HepG2 (cell line): ENCODE results near the gene ARHGDIA. TPM values are rescaled to one million over a fixed set of nuclear protein-coding genes. Genes with fewer than 3 reads are reported as not detected.
A peak's percentile ranks its signal among the peaks of the same experiment; 100 is the strongest.

ENCODE experiments used
- ATAC-seq: fragments of 200-7000 bp; cut with Tn5 transposase; 3 replicates; pipeline ENCODE4 v1.9.1; 2020; ENCODE audit warnings: mild to moderate bottlenecking, moderate library complexity
- BruUV-seq: library from RNA; stranded (reverse); fragments of 400-500 nt; replicated peaks from 2 replicates; lab custom pipeline; 2021; lab: Mats Ljungman, UMichigan
- CTCF ChIA-PET: fragments of 300-600 bp; formaldehyde crosslinking; extraction: SDS; loops from one replicate; lab custom pipeline; 2021; ENCODE audit warnings: low total read pairs, inconsistent platforms, low intra/inter-chr PET ratio; lab: Yijun Ruan, JAX
- POLR2A ChIA-PET: fragments of 350-600 bp; sonication (Branson Sonifier 250); formaldehyde crosslinking; loops from one replicate; lab custom pipeline; 2020; ENCODE audit warnings: antibody characterized with exemption, inconsistent platforms; lab: Yijun Ruan, JAX
- DNase-seq: peaks from one replicate; pipeline ENCODE4 v3.0.0-alpha.2; 2015; ENCODE audit warnings: low spot score
- FAIRE-seq: peaks from 3 replicates; lab custom pipeline; 2011; peaks lifted over from hg19 to GRCh38; lab: Jason Lieb, UNC
- H2AFZ ChIP-seq: one replicate; pipeline ENCODE4 v1.6.1; 2011; ENCODE audit warnings: low read length, inconsistent platforms
- H3K27ac ChIP-seq: fragments of 300-600 bp; 3 replicates; pipeline ENCODE4 v1.8.0; 2011; ENCODE audit warnings: mixed run types, mild to moderate bottlenecking, mixed read lengths, low read length, inconsistent platforms; ENCODE audit not compliant: insufficient read depth; ENCODE audit errors: extremely low read length
- H3K27me3 ChIP-seq, 2 experiments: fragments of 200-600 bp in 1 of 2; 2 replicates in 1 of 2; 3 replicates in 1 of 2; pipeline versions ENCODE4 v1.6.0 to v1.8.0; 2011; ENCODE audit warnings: low read length in 2 of 2, mild to moderate bottlenecking in 2 of 2, moderate library complexity in 2 of 2, inconsistent platforms in 1 of 2; ENCODE audit not compliant: insufficient read depth in 2 of 2, control insufficient read depth in 1 of 2
- H3K36me3 ChIP-seq, 2 experiments: fragments of 200-600 bp in 1 of 2; replicated peaks in 1 of 2; 2 replicates in 1 of 2; 3 replicates in 1 of 2; pipeline versions ENCODE4 v1.5.1 to v1.8.0; 2011; ENCODE audit warnings: low read length in 2 of 2, inconsistent platforms in 1 of 2; ENCODE audit not compliant: insufficient read depth in 2 of 2, control insufficient read depth in 1 of 2
- H3K4me1 ChIP-seq: 2 replicates; pipeline ENCODE4 v1.5.1; 2012; ENCODE audit warnings: low read length, inconsistent platforms; ENCODE audit not compliant: insufficient read depth
- H3K4me2 ChIP-seq: 2 replicates; pipeline ENCODE4 v1.6.0; 2011; ENCODE audit warnings: low read depth, low read length, inconsistent platforms
- H3K4me3 ChIP-seq, 3 experiments: fragments of 200-600 bp in 1 of 3; sonication (generic), shearing (Covaris generic) in 1 of 3; replicated peaks in 1 of 3; 2 replicates each; pipeline ENCODE4 v1.5.1; 2011 to 2016; ENCODE audit warnings: low read length in 3 of 3, inconsistent platforms in 2 of 3, low read depth in 2 of 3, mild to moderate bottlenecking in 2 of 3, control low read depth in 1 of 3, mixed read lengths in 1 of 3; ENCODE audit not compliant: insufficient read depth in 1 of 3
- H3K79me2 ChIP-seq: one replicate; pipeline ENCODE4 v1.6.1; 2011; ENCODE audit warnings: low read length, inconsistent platforms; ENCODE audit not compliant: insufficient read depth
- H3K9ac ChIP-seq: 2 replicates; pipeline ENCODE4 v1.6.0; 2011; ENCODE audit warnings: mild to moderate bottlenecking, low read depth, low read length, inconsistent platforms; ENCODE audit not compliant: insufficient read depth
- H3K9me3 ChIP-seq: 2 replicates; pipeline ENCODE4 v1.5.1; 2012; ENCODE audit warnings: mild to moderate bottlenecking, low read length
- H4K20me1 ChIP-seq: 2 replicates; pipeline ENCODE4 v1.6.0; 2011; ENCODE audit warnings: inconsistent platforms, mild to moderate bottlenecking, low read length, moderate library complexity; ENCODE audit not compliant: insufficient read depth
- CHD4 ChIP-seq: fragments of 200-600 bp; sonication (generic); IDR thresholded peaks from 2 replicates; pipeline ENCODE4 v1.7.0; 2017; ENCODE audit warnings: mild to moderate bottlenecking, low read length, borderline replicate concordance
- IKZF1 ChIP-seq: fragments of 450-650 bp; IDR thresholded peaks from 2 replicates; pipeline ENCODE4 v1.7.1; 2016
- ISL2 ChIP-seq: sonication (generic); formaldehyde crosslinking; IDR thresholded peaks from 2 replicates; pipeline ENCODE4 v1.5.0; 2020; ENCODE audit warnings: missing genetic modification reagents
- NR1H2 ChIP-seq: sonication (generic); formaldehyde crosslinking; IDR thresholded peaks from 2 replicates; pipeline ENCODE4 v1.8.1; 2022; ENCODE audit warnings: low read depth, missing genetic modification reagents, borderline replicate concordance
- PCBP1 ChIP-seq: fragments of 200-400 bp; formaldehyde crosslinking; IDR thresholded peaks from 2 replicates; pipeline ENCODE4 v1.6.1; 2017; ENCODE audit warnings: mild to moderate bottlenecking, low read depth, low read length, borderline replicate concordance
- ZNF10 ChIP-seq: sonication (generic); formaldehyde crosslinking; IDR thresholded peaks from 2 replicates; pipeline ENCODE4 v1.4.0; 2020; ENCODE audit warnings: mild to moderate bottlenecking, low read depth, missing genetic modification reagents, borderline replicate concordance
- ZNF160 ChIP-seq: sonication (generic); formaldehyde crosslinking; IDR thresholded peaks from 2 replicates; pipeline ENCODE4 v1.8.0; 2022; ENCODE audit warnings: mild to moderate bottlenecking, inconsistent platforms, missing genetic modification reagents
- ZNF317 ChIP-seq: sonication (generic); formaldehyde crosslinking; IDR thresholded peaks from 2 replicates; pipeline ENCODE4 v1.5.0; 2020; ENCODE audit warnings: mild to moderate bottlenecking, missing genetic modification reagents
- ZNF589 ChIP-seq: sonication (generic); formaldehyde crosslinking; conservative IDR thresholded peaks from 2 replicates; pipeline ENCODE4 v1.8.0; 2022; ENCODE audit warnings: mild to moderate bottlenecking, moderate library complexity, missing genetic modification reagents
- ZNF816 ChIP-seq: sonication (generic); formaldehyde crosslinking; IDR thresholded peaks from 2 replicates; pipeline ENCODE4 v1.8.0; 2022; ENCODE audit warnings: missing genetic modification reagents, mild to moderate bottlenecking, borderline replicate concordance
- WGBS: methylation state at CpG from one replicate; pipeline ENCODE4 v1.1.6; 2017; ENCODE audit warnings: low lambda C conversion rate; 5-methylcytosine and 5-hydroxymethylcytosine counted together
- in situ Hi-C: cut with HindIII; loops from 2 replicates; pipeline ENCODE4 v1.10.0; 2017; ENCODE audit warnings: low pct_unique_long_range_greater_than_20kb; ENCODE audit not compliant: extremely low pct_ligation_motif_present
- intact Hi-C: fragments of 100-400 bp; cut with micrococcal nuclease; formaldehyde crosslinking; loops from one replicate; pipeline ENCODE4 v1.10.0; 2022; ENCODE audit not compliant: unreplicated experiment
- polyA plus RNA-seq, 8 experiments: library from polyadenylated mRNA; depleted of rRNA in 3 of 8; stranded (reverse) in 7 of 8; unstranded in 1 of 8; fragments of >200 nt; fragmentation: Illumina TruSeq in 4 of 8; extraction: Trizol in 4 of 8; gene quantifications; 2 replicates each; pipeline versions ENCODE4 v1.2.1 to v1.2.3, GENCODE V29; 2011 to 2016; ENCODE audit warnings: low read depth in 4 of 8, missing spikeins in 1 of 8, mixed read lengths in 1 of 8; ENCODE audit not compliant: insufficient read depth in 1 of 8
- total RNA-seq, 5 experiments: library from RNA; depleted of rRNA; stranded (reverse); fragments of >200 nt; fragmentation: Illumina TruSeq; extraction: Trizol; gene quantifications; 2 replicates each; pipeline ENCODE4 v1.2.3, GENCODE V29; 2016; ENCODE audit warnings: low read depth in 1 of 5
- TF ChIP-seq, protein P1 (sequence below): sonication (generic); formaldehyde crosslinking; IDR thresholded peaks from 2 replicates; pipeline ENCODE4 v1.5.1; 2020; ENCODE audit warnings: missing genetic modification reagents, mild to moderate bottlenecking, borderline replicate concordance
- TF ChIP-seq, protein P2 (sequence below): IDR thresholded peaks from 2 replicates; pipeline ENCODE4 v1.6.1; 2016; ENCODE audit warnings: low read depth, control low read depth
- TF ChIP-seq, protein P3 (sequence below): sonication (generic); formaldehyde crosslinking; IDR thresholded peaks from 2 replicates; pipeline ENCODE4 v1.8.0; 2022; ENCODE audit warnings: mild to moderate bottlenecking, missing genetic modification reagents, moderate library complexity
- TF ChIP-seq, protein P4 (sequence below): sonication (generic); formaldehyde crosslinking; IDR thresholded peaks from 2 replicates; pipeline ENCODE4 v1.4.0; 2020; ENCODE audit warnings: missing genetic modification reagents
- TF ChIP-seq, protein P5 (sequence below): IDR thresholded peaks from 2 replicates; pipeline ENCODE4 v1.6.1; 2016; ENCODE audit warnings: low read depth, borderline replicate concordance

Gene ARHGDIA
- total and polyA plus RNA-seq, 2 of the 13 experiments (the other 11 are each of a cell fraction or from before 2014, with no cell fraction given) = 40.0 to 64.0 TPM

DNA sequence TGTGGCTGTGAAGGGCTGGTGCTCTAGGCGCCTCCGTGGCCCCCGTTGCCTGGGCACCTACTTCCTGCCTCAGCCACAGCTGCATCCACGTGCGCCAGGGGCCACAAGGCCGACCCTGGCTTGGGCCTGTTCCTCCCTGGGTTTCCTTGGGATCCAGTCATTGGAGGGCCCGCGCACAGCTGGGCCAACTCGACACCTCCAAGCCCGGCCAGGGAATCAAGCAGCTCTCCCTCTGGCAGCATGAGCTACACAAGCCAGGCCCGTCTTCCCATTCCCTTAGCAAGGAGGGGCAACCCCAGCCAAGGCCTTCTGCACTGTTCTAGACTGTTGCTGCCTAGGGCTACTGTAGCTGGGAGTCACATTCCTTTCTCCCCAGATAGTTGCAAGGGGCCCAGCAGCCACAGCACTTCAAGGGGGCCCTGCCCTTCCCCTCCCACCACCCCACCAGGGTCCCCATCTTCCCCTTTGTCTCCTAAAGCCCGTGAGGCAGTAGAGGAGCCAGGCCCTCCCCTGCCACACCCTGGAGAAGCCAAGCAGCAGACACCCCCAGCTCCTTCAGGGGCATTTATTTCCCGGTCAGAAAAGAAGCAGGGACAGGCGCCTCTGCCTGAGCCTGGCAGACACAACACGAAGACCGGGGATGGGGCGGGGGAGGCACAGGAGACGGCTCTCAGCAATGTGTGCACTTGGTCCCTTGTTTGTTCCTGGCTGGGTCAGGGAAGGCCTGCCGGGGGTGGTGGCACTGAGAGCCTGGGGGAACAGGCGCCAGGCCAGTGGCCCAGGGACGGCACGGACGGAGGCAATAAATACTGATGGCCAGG lies 3.8 kb downstream of the ARHGDIA start:
- Histone ChIP-seq H2AFZ (no peak overlapping the region), H3K79me2 (peaks cover 45% of the 10 kb centered on the region), H3K4me3 (no peak overlapping the region), H3K4me2 (no peak overlapping the region), H3K4me1 (peaks cover 89% of the 10 kb centered on the region), H3K36me3 (peaks cover 18 to 39% of the 10 kb centered on the region in 2 experiments), H4K20me1 (peaks cover 53% of the 10 kb centered on the region; the same call in 1 of the 2 replicates), H3K9me3 (no peaks in the 10 kb centered on the region), H3K27ac (peak overlapping the region; percentile 61), H3K27me3 (no peaks in the 10 kb centered on the region), H3K9ac (peak overlapping the region; percentile 1; the same call in 1 of the 2 replicates)
- no TSS peak for BruUV-seq
- in situ Hi-C loops (no loop called here), intact Hi-C loops (loop anchor here (5.0 kb wide), 1 partner anchor 155 kb away; the partner anchor contains the start of genes CENPX and LRRC45)
- ChIA-PET CTCF (no interaction called here), POLR2A (interaction anchor here (0.6 to 3.8 kb wide), 13 partner anchors 9 to 237 kb away, joined by 3 to 15 read pairs (median 3); partner anchors contain the start of genes CENPX, LRRC45 and MCRIP1)
- peak; percentile 9 for ATAC-seq
- peak; percentile 50 for DNase-seq
- 80% methylated on average over 23 of the region's 23 CpGs for WGBS
- FAIRE-seq = no peak
- TF ChIP-seq IKZF1 (no peak), NR1H2 (peak; percentile 41; the same call in 1 of the 2 replicates), ZNF589 (CRISPR knock-in tag) (peak; percentile 17; the same call in 1 of the 2 replicates), ZNF10 (CRISPR knock-in tag) (no peak), CHD4 (no peak), ISL2 (0 out of 2 replicates have a peak, but pooled peaks have one; percentile 10), ZNF816 (peak; percentile 85; the same call in 1 of the 2 replicates), ZNF160 (CRISPR knock-in tag) (peak; percentile 45; the same call in 1 of the 2 replicates), PCBP1 (peak; percentile 64; the same call in 1 of the 2 replicates), ZNF317 (CRISPR knock-in tag) (0 out of 2 replicates have a peak, but pooled peaks have one; percentile 6)
- TF ChIP-seq, protein P1, sequence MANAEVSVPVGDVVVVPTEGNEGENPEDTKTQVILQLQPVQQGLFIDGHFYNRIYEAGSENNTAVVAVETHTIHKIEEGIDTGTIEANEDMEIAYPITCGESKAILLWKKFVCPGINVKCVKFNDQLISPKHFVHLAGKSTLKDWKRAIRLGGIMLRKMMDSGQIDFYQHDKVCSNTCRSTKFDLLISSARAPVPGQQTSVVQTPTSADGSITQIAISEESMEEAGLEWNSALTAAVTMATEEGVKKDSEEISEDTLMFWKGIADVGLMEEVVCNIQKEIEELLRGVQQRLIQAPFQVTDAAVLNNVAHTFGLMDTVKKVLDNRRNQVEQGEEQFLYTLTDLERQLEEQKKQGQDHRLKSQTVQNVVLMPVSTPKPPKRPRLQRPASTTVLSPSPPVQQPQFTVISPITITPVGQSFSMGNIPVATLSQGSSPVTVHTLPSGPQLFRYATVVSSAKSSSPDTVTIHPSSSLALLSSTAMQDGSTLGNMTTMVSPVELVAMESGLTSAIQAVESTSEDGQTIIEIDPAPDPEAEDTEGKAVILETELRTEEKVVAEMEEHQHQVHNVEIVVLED (CRISPR knock-in tag) = peak; percentile 17; the same call in 1 of the 2 replicates
- TF ChIP-seq, protein P2, sequence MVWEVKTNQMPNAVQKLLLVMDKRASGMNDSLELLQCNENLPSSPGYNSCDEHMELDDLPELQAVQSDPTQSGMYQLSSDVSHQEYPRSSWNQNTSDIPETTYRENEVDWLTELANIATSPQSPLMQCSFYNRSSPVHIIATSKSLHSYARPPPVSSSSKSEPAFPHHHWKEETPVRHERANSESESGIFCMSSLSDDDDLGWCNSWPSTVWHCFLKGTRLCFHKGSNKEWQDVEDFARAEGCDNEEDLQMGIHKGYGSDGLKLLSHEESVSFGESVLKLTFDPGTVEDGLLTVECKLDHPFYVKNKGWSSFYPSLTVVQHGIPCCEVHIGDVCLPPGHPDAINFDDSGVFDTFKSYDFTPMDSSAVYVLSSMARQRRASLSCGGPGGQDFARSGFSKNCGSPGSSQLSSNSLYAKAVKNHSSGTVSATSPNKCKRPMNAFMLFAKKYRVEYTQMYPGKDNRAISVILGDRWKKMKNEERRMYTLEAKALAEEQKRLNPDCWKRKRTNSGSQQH = peak; percentile 54; the same call in 1 of the 2 replicates
- TF ChIP-seq, protein P3, sequence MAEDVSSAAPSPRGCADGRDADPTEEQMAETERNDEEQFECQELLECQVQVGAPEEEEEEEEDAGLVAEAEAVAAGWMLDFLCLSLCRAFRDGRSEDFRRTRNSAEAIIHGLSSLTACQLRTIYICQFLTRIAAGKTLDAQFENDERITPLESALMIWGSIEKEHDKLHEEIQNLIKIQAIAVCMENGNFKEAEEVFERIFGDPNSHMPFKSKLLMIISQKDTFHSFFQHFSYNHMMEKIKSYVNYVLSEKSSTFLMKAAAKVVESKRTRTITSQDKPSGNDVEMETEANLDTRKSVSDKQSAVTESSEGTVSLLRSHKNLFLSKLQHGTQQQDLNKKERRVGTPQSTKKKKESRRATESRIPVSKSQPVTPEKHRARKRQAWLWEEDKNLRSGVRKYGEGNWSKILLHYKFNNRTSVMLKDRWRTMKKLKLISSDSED (CRISPR knock-in tag) = peak; percentile 88
- TF ChIP-seq, protein P4, sequence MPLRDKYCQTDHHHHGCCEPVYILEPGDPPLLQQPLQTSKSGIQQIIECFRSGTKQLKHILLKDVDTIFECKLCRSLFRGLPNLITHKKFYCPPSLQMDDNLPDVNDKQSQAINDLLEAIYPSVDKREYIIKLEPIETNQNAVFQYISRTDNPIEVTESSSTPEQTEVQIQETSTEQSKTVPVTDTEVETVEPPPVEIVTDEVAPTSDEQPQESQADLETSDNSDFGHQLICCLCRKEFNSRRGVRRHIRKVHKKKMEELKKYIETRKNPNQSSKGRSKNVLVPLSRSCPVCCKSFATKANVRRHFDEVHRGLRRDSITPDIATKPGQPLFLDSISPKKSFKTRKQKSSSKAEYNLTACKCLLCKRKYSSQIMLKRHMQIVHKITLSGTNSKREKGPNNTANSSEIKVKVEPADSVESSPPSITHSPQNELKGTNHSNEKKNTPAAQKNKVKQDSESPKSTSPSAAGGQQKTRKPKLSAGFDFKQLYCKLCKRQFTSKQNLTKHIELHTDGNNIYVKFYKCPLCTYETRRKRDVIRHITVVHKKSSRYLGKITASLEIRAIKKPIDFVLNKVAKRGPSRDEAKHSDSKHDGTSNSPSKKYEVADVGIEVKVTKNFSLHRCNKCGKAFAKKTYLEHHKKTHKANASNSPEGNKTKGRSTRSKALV (CRISPR knock-in tag) = 0 out of 2 replicates have a peak, but pooled peaks have one; percentile 40
- TF ChIP-seq, protein P5, sequence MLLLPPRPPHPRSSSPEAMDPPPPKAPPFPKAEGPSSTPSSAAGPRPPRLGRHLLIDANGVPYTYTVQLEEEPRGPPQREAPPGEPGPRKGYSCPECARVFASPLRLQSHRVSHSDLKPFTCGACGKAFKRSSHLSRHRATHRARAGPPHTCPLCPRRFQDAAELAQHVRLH = no peak
